IMR-90 (cell line): Measurements from ENCODE around the gene ACTRT2.

Source experiments
- CEBPB ChIP-seq: IDR thresholded peaks from 2 replicates; pipeline ENCODE4 v1.6.1; 2012; ENCODE audit warnings: low read depth, low read length, improper control_type of control experiment
- CTCF ChIP-seq: conservative IDR thresholded peaks from 2 replicates; pipeline ENCODE4 v1.5.1; 2012; ENCODE audit warnings: mild to moderate bottlenecking, low read depth, low read length, improper control_type of control experiment
- ELK1 ChIP-seq: fragments of 150-350 bp; IDR thresholded peaks from 2 replicates; pipeline ENCODE4 v1.6.1; 2016; ENCODE audit warnings: low read depth, mild to moderate bottlenecking, low read length, moderate library complexity, borderline replicate concordance
- FOS ChIP-seq: fragments of 150-350 bp; IDR thresholded peaks from 2 replicates; pipeline ENCODE4 v1.6.1; 2016; ENCODE audit warnings: low read depth, low read length
- MAFK ChIP-seq: IDR thresholded peaks from 2 replicates; pipeline ENCODE4 v1.6.1; 2012; ENCODE audit warnings: low read depth, low read length, improper control_type of control experiment
- MAZ ChIP-seq: IDR thresholded peaks from 2 replicates; pipeline ENCODE4 v1.6.1; 2012; ENCODE audit warnings: low read depth, mild to moderate bottlenecking, low read length, improper control_type of control experiment, moderate library complexity, borderline replicate concordance
- MXI1 ChIP-seq: IDR thresholded peaks from 2 replicates; pipeline ENCODE4 v1.6.1; 2012; ENCODE audit warnings: low read depth, mild to moderate bottlenecking, low read length, moderate library complexity, borderline replicate concordance
- POLR2A ChIP-seq: IDR thresholded peaks from 2 replicates; pipeline ENCODE4 v1.6.1; 2012; ENCODE audit warnings: mild to moderate bottlenecking, low read depth, low read length
- RAD21 ChIP-seq: IDR thresholded peaks from 2 replicates; pipeline ENCODE4 v1.6.1; 2012; ENCODE audit warnings: low read length, improper control_type of control experiment
- RCOR1 ChIP-seq: IDR thresholded peaks from 2 replicates; pipeline ENCODE4 v1.6.1; 2012; ENCODE audit warnings: mild to moderate bottlenecking, low read length, improper control_type of control experiment; ENCODE audit not compliant: insufficient replicate concordance
- RFX5 ChIP-seq: IDR thresholded peaks from 2 replicates; pipeline ENCODE4 v1.8.0; 2012; ENCODE audit warnings: low read depth, mild to moderate bottlenecking, low read length, moderate library complexity
- USF2 ChIP-seq: fragments of 150-350 bp; IDR thresholded peaks from 2 replicates; pipeline ENCODE4 v1.6.1; 2017; ENCODE audit warnings: mild to moderate bottlenecking, antibody characterized with exemption, low read length, low read depth

GRCh38 chr1:2975466-2976179 lies 45.6 kb upstream of the ACTRT2 start:
- TF ChIP-seq CTCF (no peak), POLR2A (no peak), USF2 (no peak), ELK1 (no peak), RFX5 (no peak), MAZ (no peak), MAFK (no peak), FOS (no peak), MXI1 (no peak), RCOR1 (no peak), CEBPB (no peak), RAD21 (no peak)
